SK-N-SH treated with all-trans-retinoic acid at 6 μM for 48 hours (cell line): ENCODE results near the gene MRPL16.

ENCODE experiments used
- ATAC-seq: fragments of 200-7000 bp; cut with Tn5 transposase; 3 replicates; pipeline ENCODE4 v1.9.1; 2020; ENCODE audit warnings: mild to moderate bottlenecking, moderate library complexity
- ARNTL ChIP-seq: fragments of 450-650 bp; formaldehyde crosslinking; IDR thresholded peaks from 2 replicates; pipeline ENCODE4 v1.5.0; 2020; ENCODE audit warnings: low read depth, mild to moderate bottlenecking, moderate library complexity, borderline replicate concordance
- BACH2 ChIP-seq: fragments of 250-450 bp; sonication (Bioruptor Pico); IDR thresholded peaks from 2 replicates; pipeline ENCODE4 v1.9.0; 2021; ENCODE audit warnings: mild to moderate bottlenecking, borderline replicate concordance
- CSDC2 ChIP-seq: fragments of 250-450 bp; sonication (Bioruptor Pico); IDR thresholded peaks from 2 replicates; pipeline ENCODE4 v1.5.0; 2020; ENCODE audit warnings: mild to moderate bottlenecking, moderate library complexity
- ESRRG ChIP-seq: fragments of 250-450 bp; sonication (Bioruptor Pico); IDR thresholded peaks from 2 replicates; pipeline ENCODE4 v1.6.1; 2021; ENCODE audit warnings: mild to moderate bottlenecking
- GLIS3 ChIP-seq: fragments of 250-450 bp; sonication (Bioruptor Pico); IDR thresholded peaks from 2 replicates; pipeline ENCODE4 v1.5.0; 2020; ENCODE audit warnings: mild to moderate bottlenecking, moderate library complexity
- ISL1 ChIP-seq: fragments of 250-450 bp; sonication (Bioruptor Pico); IDR thresholded peaks from 2 replicates; pipeline ENCODE4 v2.1.2; 2022; ENCODE audit warnings: mild to moderate bottlenecking, moderate library complexity
- OSR1 ChIP-seq: fragments of 250-450 bp; sonication (Bioruptor Pico); IDR thresholded peaks from 2 replicates; pipeline ENCODE4 v1.8.0; 2022; ENCODE audit warnings: moderate library complexity, mild to moderate bottlenecking, inconsistent platforms
- PPARA ChIP-seq: fragments of 250-450 bp; sonication (Bioruptor Pico); IDR thresholded peaks from 2 replicates; pipeline ENCODE4 v1.5.0; 2020; ENCODE audit warnings: mild to moderate bottlenecking, borderline replicate concordance
- RARB ChIP-seq: fragments of 250-450 bp; sonication (Bioruptor Pico); IDR thresholded peaks from 2 replicates; pipeline ENCODE4 v1.8.0; 2021; ENCODE audit warnings: mild to moderate bottlenecking, moderate library complexity
- SNAI2 ChIP-seq: fragments of 250-450 bp; sonication (Bioruptor Pico); IDR thresholded peaks from 2 replicates; pipeline ENCODE4 v1.5.0; 2020; ENCODE audit warnings: mild to moderate bottlenecking, moderate library complexity
- TCF4 ChIP-seq: fragments of 250-450 bp; sonication (Bioruptor Pico); IDR thresholded peaks from 2 replicates; pipeline ENCODE4 v1.8.0; 2021; ENCODE audit warnings: mild to moderate bottlenecking, moderate library complexity, borderline replicate concordance
- TOX ChIP-seq: fragments of 250-450 bp; sonication (Bioruptor Pico); IDR thresholded peaks from 2 replicates; pipeline ENCODE4 v1.8.0; 2021; ENCODE audit warnings: mild to moderate bottlenecking, moderate library complexity, borderline replicate concordance
- ZC3H10 ChIP-seq: fragments of 250-450 bp; sonication (Bioruptor Pico); IDR thresholded peaks from 2 replicates; pipeline ENCODE4 v1.5.1; 2021; ENCODE audit warnings: mild to moderate bottlenecking, moderate library complexity
- ZFP3 ChIP-seq: fragments of 250-450 bp; sonication (Bioruptor Pico); IDR thresholded peaks from 2 replicates; pipeline ENCODE4 v1.5.0; 2020; ENCODE audit warnings: mild to moderate bottlenecking, moderate library complexity
- ZFP30 ChIP-seq: fragments of 450-650 bp; formaldehyde crosslinking; IDR thresholded peaks from 2 replicates; pipeline ENCODE4 v1.5.0; 2022; ENCODE audit warnings: mild to moderate bottlenecking, moderate library complexity
- ZNF565 ChIP-seq: fragments of 450-650 bp; formaldehyde crosslinking; conservative IDR thresholded peaks from 2 replicates; pipeline ENCODE4 v1.5.0; 2020; ENCODE audit warnings: low read depth, mild to moderate bottlenecking, moderate library complexity
- ZNF70 ChIP-seq: fragments of 450-650 bp; formaldehyde crosslinking; IDR thresholded peaks from 2 replicates; pipeline ENCODE4 v1.5.0; 2020; ENCODE audit warnings: mild to moderate bottlenecking, moderate library complexity
- ZNF8 ChIP-seq: fragments of 450-650 bp; formaldehyde crosslinking; IDR thresholded peaks from 2 replicates; pipeline ENCODE4 v1.5.0; 2020; ENCODE audit warnings: mild to moderate bottlenecking, moderate library complexity
- TF ChIP-seq, protein P1 (sequence below): fragments of 250-450 bp; sonication (Bioruptor Pico); IDR thresholded peaks from 2 replicates; pipeline ENCODE4 v1.5.0; 2020; ENCODE audit warnings: mild to moderate bottlenecking, moderate library complexity
- TF ChIP-seq, protein P2 (sequence below): fragments of 250-450 bp; sonication (Bioruptor Pico); IDR thresholded peaks from 2 replicates; pipeline ENCODE4 v1.5.1; 2021; ENCODE audit warnings: mild to moderate bottlenecking, moderate library complexity
- TF ChIP-seq, protein P3 (sequence below): fragments of 250-450 bp; sonication (Bioruptor Pico); IDR thresholded peaks from 2 replicates; pipeline ENCODE4 v1.8.0; 2020; ENCODE audit warnings: mild to moderate bottlenecking, moderate library complexity, borderline replicate concordance
- TF ChIP-seq, protein P4 (sequence below): fragments of 250-450 bp; sonication (Bioruptor Pico); IDR thresholded peaks from 2 replicates; pipeline ENCODE4 v1.8.0; 2021; ENCODE audit warnings: low read depth, mild to moderate bottlenecking, moderate library complexity, borderline replicate concordance

Gene MRPL16

DNA sequence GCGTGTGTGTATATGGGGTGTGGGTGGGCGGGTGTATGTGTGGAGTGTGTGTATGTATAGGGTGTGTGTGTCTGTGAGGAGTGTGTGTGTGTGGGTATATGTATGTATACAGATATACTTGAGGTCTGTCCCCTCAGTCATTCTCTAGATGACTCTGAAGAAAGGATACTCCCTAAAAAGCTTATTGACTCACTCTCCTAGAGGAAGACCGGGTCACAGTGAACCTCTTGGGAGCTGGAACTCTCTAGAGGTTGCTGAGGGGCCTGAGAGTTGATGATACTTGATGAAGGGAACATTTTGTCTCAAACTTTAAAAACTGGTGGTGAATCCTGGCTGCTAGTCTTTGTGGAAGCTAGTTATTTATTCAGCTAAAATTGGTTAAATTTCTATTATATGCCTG, 40.3 kb downstream of the MRPL16 start:
- ATAC-seq: no peak
- no peak for TF ChIP-seq GLIS3 (CRISPR knock-in tag)
- no peak for TF ChIP-seq ZNF8
- no peak for TF ChIP-seq PPARA
- TF ChIP-seq, protein P1, sequence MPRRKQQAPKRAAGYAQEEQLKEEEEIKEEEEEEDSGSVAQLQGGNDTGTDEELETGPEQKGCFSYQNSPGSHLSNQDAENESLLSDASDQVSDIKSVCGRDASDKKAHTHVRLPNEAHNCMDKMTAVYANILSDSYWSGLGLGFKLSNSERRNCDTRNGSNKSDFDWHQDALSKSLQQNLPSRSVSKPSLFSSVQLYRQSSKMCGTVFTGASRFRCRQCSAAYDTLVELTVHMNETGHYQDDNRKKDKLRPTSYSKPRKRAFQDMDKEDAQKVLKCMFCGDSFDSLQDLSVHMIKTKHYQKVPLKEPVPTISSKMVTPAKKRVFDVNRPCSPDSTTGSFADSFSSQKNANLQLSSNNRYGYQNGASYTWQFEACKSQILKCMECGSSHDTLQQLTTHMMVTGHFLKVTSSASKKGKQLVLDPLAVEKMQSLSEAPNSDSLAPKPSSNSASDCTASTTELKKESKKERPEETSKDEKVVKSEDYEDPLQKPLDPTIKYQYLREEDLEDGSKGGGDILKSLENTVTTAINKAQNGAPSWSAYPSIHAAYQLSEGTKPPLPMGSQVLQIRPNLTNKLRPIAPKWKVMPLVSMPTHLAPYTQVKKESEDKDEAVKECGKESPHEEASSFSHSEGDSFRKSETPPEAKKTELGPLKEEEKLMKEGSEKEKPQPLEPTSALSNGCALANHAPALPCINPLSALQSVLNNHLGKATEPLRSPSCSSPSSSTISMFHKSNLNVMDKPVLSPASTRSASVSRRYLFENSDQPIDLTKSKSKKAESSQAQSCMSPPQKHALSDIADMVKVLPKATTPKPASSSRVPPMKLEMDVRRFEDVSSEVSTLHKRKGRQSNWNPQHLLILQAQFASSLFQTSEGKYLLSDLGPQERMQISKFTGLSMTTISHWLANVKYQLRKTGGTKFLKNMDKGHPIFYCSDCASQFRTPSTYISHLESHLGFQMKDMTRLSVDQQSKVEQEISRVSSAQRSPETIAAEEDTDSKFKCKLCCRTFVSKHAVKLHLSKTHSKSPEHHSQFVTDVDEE: no peak
- TF ChIP-seq RARB (CRISPR knock-in tag): no peak
- TF ChIP-seq, protein P2, sequence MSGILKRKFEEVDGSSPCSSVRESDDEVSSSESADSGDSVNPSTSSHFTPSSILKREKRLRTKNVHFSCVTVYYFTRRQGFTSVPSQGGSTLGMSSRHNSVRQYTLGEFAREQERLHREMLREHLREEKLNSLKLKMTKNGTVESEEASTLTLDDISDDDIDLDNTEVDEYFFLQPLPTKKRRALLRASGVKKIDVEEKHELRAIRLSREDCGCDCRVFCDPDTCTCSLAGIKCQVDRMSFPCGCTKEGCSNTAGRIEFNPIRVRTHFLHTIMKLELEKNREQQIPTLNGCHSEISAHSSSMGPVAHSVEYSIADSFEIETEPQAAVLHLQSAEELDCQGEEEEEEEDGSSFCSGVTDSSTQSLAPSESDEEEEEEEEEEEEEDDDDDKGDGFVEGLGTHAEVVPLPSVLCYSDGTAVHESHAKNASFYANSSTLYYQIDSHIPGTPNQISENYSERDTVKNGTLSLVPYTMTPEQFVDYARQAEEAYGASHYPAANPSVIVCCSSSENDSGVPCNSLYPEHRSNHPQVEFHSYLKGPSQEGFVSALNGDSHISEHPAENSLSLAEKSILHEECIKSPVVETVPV (CRISPR knock-in tag): no peak
- TF ChIP-seq, protein P3, sequence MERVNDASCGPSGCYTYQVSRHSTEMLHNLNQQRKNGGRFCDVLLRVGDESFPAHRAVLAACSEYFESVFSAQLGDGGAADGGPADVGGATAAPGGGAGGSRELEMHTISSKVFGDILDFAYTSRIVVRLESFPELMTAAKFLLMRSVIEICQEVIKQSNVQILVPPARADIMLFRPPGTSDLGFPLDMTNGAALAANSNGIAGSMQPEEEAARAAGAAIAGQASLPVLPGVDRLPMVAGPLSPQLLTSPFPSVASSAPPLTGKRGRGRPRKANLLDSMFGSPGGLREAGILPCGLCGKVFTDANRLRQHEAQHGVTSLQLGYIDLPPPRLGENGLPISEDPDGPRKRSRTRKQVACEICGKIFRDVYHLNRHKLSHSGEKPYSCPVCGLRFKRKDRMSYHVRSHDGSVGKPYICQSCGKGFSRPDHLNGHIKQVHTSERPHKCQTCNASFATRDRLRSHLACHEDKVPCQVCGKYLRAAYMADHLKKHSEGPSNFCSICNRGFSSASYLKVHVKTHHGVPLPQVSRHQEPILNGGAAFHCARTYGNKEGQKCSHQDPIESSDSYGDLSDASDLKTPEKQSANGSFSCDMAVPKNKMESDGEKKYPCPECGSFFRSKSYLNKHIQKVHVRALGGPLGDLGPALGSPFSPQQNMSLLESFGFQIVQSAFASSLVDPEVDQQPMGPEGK: no peak
- no peak for TF ChIP-seq CSDC2 (CRISPR knock-in tag)
- TF ChIP-seq ARNTL (CRISPR knock-in tag): no peak
- no peak for TF ChIP-seq ZFP30 (CRISPR knock-in tag)
- no peak for TF ChIP-seq BACH2 (CRISPR knock-in tag)
- TF ChIP-seq SNAI2: no peak
- TF ChIP-seq TOX (CRISPR knock-in tag): no peak
- TF ChIP-seq, protein P4, sequence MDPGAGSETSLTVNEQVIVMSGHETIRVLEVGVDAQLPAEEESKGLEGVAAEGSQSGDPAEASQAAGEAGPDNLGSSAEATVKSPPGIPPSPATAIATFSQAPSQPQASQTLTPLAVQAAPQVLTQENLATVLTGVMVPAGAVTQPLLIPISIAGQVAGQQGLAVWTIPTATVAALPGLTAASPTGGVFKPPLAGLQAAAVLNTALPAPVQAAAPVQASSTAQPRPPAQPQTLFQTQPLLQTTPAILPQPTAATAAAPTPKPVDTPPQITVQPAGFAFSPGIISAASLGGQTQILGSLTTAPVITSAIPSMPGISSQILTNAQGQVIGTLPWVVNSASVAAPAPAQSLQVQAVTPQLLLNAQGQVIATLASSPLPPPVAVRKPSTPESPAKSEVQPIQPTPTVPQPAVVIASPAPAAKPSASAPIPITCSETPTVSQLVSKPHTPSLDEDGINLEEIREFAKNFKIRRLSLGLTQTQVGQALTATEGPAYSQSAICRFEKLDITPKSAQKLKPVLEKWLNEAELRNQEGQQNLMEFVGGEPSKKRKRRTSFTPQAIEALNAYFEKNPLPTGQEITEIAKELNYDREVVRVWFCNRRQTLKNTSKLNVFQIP: no peak
- no peak for TF ChIP-seq ZFP3 (CRISPR knock-in tag)
- no peak for TF ChIP-seq TCF4 (CRISPR knock-in tag)
- no peak for TF ChIP-seq OSR1 (CRISPR knock-in tag)

DNA sequence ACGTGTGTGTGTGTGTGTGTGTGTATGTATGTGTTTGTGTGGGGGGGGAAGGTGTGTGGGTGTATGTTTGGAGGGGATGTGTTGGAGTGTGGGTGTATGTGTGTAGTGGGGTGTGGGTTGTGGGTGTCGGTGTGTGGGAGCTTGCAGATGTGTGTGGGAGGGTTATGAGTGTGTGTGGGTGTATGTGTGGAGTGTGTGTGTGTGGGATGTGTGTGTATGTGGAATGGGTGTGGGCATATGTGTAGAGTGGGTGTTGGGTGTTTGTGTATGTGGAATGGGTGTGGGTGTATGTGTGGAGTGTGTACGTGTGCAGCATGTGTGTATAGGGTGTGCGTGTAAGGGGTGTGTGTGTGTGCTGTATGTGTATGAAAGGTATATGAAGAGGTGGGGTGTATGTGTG, 40.8 kb downstream of the MRPL16 start:
- ATAC-seq: no peak
- TF ChIP-seq ISL1 (CRISPR knock-in tag) (no peak), TOX (CRISPR knock-in tag) (no peak), BACH2 (CRISPR knock-in tag) (no peak), ZC3H10 (CRISPR knock-in tag) (no peak), ZNF565 (no peak), ZFP30 (CRISPR knock-in tag) (no peak), TCF4 (CRISPR knock-in tag) (no peak), RARB (CRISPR knock-in tag) (no peak), SNAI2 (no peak), CSDC2 (CRISPR knock-in tag) (no peak), ZNF8 (no peak), OSR1 (CRISPR knock-in tag) (no peak), ZNF70 (no peak), ZFP3 (CRISPR knock-in tag) (no peak), ESRRG (CRISPR knock-in tag) (no peak)
- TF ChIP-seq, protein P4: no peak
- TF ChIP-seq, protein P1: no peak
- TF ChIP-seq, protein P2 (CRISPR knock-in tag): no peak
